Activated CD8-positive, alpha-beta T cell treated with anti-CD3 and anti-CD28 coated beads for 36 hours (primary cell): ENCODE data around the gene PDRG1. TPM values are rescaled to one million over a fixed set of nuclear protein-coding genes. Genes with fewer than 3 reads are reported as not detected.

Source experiments
- ATAC-seq: fragments of 200-7000 bp; cut with Tn5 transposase; one replicate; pipeline ENCODE4 v1.10.0; 2021; ENCODE audit warnings: mild to moderate bottlenecking, moderate library complexity
- CTCF ChIA-PET: fragments of 350-600 bp; sonication (Branson Sonifier 250); formaldehyde crosslinking; loops from one replicate; lab custom pipeline; 2021; ENCODE audit warnings: antibody characterized with exemption; lab: Charles Lee
- POLR2A ChIA-PET: fragments of 350-600 bp; sonication (Branson Sonifier 250); formaldehyde crosslinking; loops from one replicate; lab custom pipeline; 2021; ENCODE audit warnings: antibody characterized with exemption; lab: Charles Lee
- DNase-seq: peaks from one replicate; pipeline ENCODE4 v3.0.0-alpha.2; 2020
- H3K27ac Mint-ChIP-seq: one replicate; pipeline ENCODE4 v1.8.0; 2021; ENCODE audit warnings: mild to moderate bottlenecking, mixed read lengths
- H3K27me3 Mint-ChIP-seq: one replicate; pipeline ENCODE4 v1.8.0; 2021; ENCODE audit warnings: mixed read lengths
- H3K36me3 Mint-ChIP-seq: one replicate; pipeline ENCODE4 v1.8.0; 2021; ENCODE audit warnings: low read depth, mixed read lengths
- H3K4me1 Mint-ChIP-seq: one replicate; pipeline ENCODE4 v1.8.0; 2021; ENCODE audit warnings: low read depth, mixed read lengths
- H3K4me3 Mint-ChIP-seq: one replicate; pipeline ENCODE4 v1.8.0; 2021; ENCODE audit warnings: mild to moderate bottlenecking, moderate library complexity, mixed read lengths
- H3K9me3 Mint-ChIP-seq: one replicate; pipeline ENCODE4 v1.8.0; 2021; ENCODE audit warnings: mixed read lengths
- CTCF ChIP-seq: fragments of 200-600 bp; IDR thresholded peaks from one replicate; pipeline ENCODE4 v1.8.0; 2022; ENCODE audit warnings: antibody characterized with exemption, mild to moderate bottlenecking
- intact Hi-C: fragments of 100-400 bp; cut with micrococcal nuclease; formaldehyde crosslinking; loops from one replicate; pipeline ENCODE4 v1.10.0; 2022
- total RNA-seq, 2 experiments: library from RNA; stranded (reverse); gene quantifications; one replicate each; pipeline ENCODE4 v1.2.3, GENCODE V29; 2021

The PDRG1 gene
- total RNA-seq, 2 experiments from 2014 or later, result 17.7 to 18.3 TPM

DNA sequence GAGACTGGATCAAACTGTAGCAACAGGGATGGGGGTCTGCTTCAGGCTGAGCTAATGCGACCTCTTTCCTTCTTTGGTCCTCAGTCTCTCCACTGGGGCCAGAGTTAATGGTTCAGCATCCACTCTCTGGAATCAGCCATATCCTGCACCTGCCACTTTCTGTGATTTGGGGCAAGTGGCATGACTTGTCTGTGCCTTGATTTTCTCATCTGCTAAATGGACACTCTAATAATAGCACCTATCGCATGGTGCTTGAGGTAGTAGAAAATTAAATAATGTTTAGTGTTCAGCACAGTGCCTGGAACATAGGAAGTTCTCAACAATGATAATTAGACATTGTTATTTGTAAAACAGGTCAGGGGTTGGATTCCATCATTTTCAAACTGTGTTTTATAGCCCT lies 22.4 kb upstream of the PDRG1 start:
- ChIA-PET CTCF (no interaction called here), POLR2A (no interaction called here)
- DNase-seq, result no peak

GRCh38 chr20:31972471-31973021 lies 20.7 kb upstream of the PDRG1 start:
- no peak for DNase-seq
- H3K36me3 Mint-ChIP-seq, result no peaks in the 10 kb centered on the region
- ChIA-PET CTCF (interaction anchor here (1.0 to 1.9 kb wide), 3 partner anchors 21 to 151 kb away, joined by 3 to 7 read pairs (median 4); partner anchors contain the start of gene PDRG1), POLR2A (interaction anchor here (1.2 kb wide), 1 partner anchor 21 kb away, joined by 3 read pairs; the partner anchor contains the start of gene PDRG1)
- ATAC-seq, result no peak
- no peak for TF ChIP-seq CTCF
- H3K9me3 Mint-ChIP-seq, result no peaks in the 10 kb centered on the region
- no peak overlapping the region for H3K27ac Mint-ChIP-seq
- intact Hi-C loops, result no loop called here
- H3K4me3 Mint-ChIP-seq, result no peak overlapping the region
- peaks cover 32% of the 10 kb centered on the region for H3K27me3 Mint-ChIP-seq
- peaks cover 3% of the 10 kb centered on the region for H3K4me1 Mint-ChIP-seq

More for the DNA sequence above, 22.4 kb upstream of the PDRG1 start:
- H3K9me3 Mint-ChIP-seq, result no peaks in the 10 kb centered on the region
- peaks cover 25% of the 10 kb centered on the region for H3K27me3 Mint-ChIP-seq
- no peak overlapping the region for H3K27ac Mint-ChIP-seq
- H3K4me1 Mint-ChIP-seq, result no peaks in the 10 kb centered on the region
- no peaks in the 10 kb centered on the region for H3K36me3 Mint-ChIP-seq
- intact Hi-C loops, result no loop called here
- no peak for ATAC-seq
- H3K4me3 Mint-ChIP-seq, result no peak overlapping the region
- no peak for TF ChIP-seq CTCF

GRCh38 chr20:31969991-31970390 lies 18.1 kb upstream of the PDRG1 start:
- intact Hi-C loops, result no loop called here
- Mint-ChIP-seq H3K36me3 (no peaks in the 10 kb centered on the region), H3K9me3 (no peaks in the 10 kb centered on the region), H3K4me1 (peaks cover 3% of the 10 kb centered on the region), H3K27ac (no peak overlapping the region), H3K4me3 (no peak overlapping the region), H3K27me3 (peaks cover 42% of the 10 kb centered on the region)
- CTCF ChIA-PET, result interaction anchor here (0.7 to 3.5 kb wide), 6 partner anchors 13 to 121 kb away, joined by 3 to 18 read pairs (median 3); partner anchors contain the start of gene PDRG1
- TF ChIP-seq CTCF, result no peak
- DNase-seq (no peak), ATAC-seq (no peak)
- POLR2A ChIA-PET, result interaction anchor here (0.7 kb wide), 1 partner anchor 10 kb away, joined by 3 read pairs; no protein-coding TSS in a partner anchor

- peak; percentile 96 for ATAC-seq
- H3K36me3 Mint-ChIP-seq, result no peaks in the 10 kb centered on the region
- intact Hi-C loops, result no loop called here
- ChIA-PET CTCF (interaction anchor here (1.0 to 3.5 kb wide), 3 partner anchors 16 to 192 kb away, joined by 3 to 18 read pairs (median 3); partner anchors contain the start of gene PDRG1), POLR2A (no interaction called here)
- no peak overlapping the region for H3K27ac Mint-ChIP-seq
- H3K27me3 Mint-ChIP-seq, result peaks cover 42% of the 10 kb centered on the region
- H3K4me1 Mint-ChIP-seq, result peaks cover 3% of the 10 kb centered on the region
- H3K4me3 Mint-ChIP-seq, result peak overlapping the region; percentile 73
- H3K9me3 Mint-ChIP-seq, result no peaks in the 10 kb centered on the region
- peak; percentile 83 for DNase-seq
- no peak for TF ChIP-seq CTCF
Measured at GRCh38 chr20:31968291-31969126, 16.7 kb upstream of the PDRG1 start.
